Right lobe of liver (tissue), 6 donors: Measurements from ENCODE around the gene ARSB. TPM values are rescaled to one million over a fixed set of nuclear protein-coding genes. Genes with fewer than 3 reads are reported as not detected.

ENCODE experiments used
- ATAC-seq, 4 donors: fragments of 200-7000 bp; cut with Tn5 transposase; one replicate each; pipeline ENCODE4 v1.9.1; 2020; ENCODE audit warnings: mild to moderate bottlenecking in 4 of 4, moderate library complexity in 4 of 4
- DNase-seq, 3 donors: peaks; one replicate each; pipeline ENCODE4 v3.0.0-alpha.2; 2020
- H3K27ac ChIP-seq, 3 donors: fragments of 200-600 bp; one replicate each; pipeline ENCODE4 v1.8.0; 2022
- H3K27me3 ChIP-seq, 2 donors: fragments of 200-600 bp; one replicate each; pipeline ENCODE4 v1.8.0; 2022
- H3K36me3 ChIP-seq, 4 donors: fragments of 200-600 bp; sonication (generic) in 1 of 4; one replicate each; pipeline versions ENCODE4 v1.5.1 to v1.8.0; 2017 to 2022; ENCODE audit warnings: control low read depth in 1 of 4
- H3K4me1 ChIP-seq, 4 donors: fragments of 200-600 bp; sonication (generic) in 1 of 4; one replicate each; pipeline versions ENCODE4 v1.5.1 to v1.8.0; 2017 to 2022; ENCODE audit warnings: control low read depth in 1 of 4
- H3K4me3 ChIP-seq, 3 donors: fragments of 200-600 bp; one replicate each; pipeline ENCODE4 v1.8.0; 2022
- H3K9me3 ChIP-seq, 4 donors: fragments of 200-600 bp; sonication (generic) in 1 of 4; one replicate each; pipeline versions ENCODE4 v1.5.1 to v1.8.0; 2017 to 2022; ENCODE audit warnings: control low read depth in 1 of 4
- CTCF ChIP-seq, 4 donors: fragments of 200-600 bp in 3 of 4; fragments of 450-650 bp in 1 of 4; IDR thresholded peaks; one replicate each; pipeline versions ENCODE4 v1.5.1 to v1.8.0; 2016 to 2022; ENCODE audit warnings: antibody characterized with exemption in 4 of 4, mild to moderate bottlenecking in 2 of 4
- POLR2A ChIP-seq: fragments of 450-650 bp; IDR thresholded peaks from one replicate; pipeline ENCODE4 v1.6.1; 2017; ENCODE audit warnings: antibody characterized with exemption, mild to moderate bottlenecking
- WGBS: methylation state at CpG from one replicate; pipeline ENCODE4 v1.1.6; 2018; ENCODE audit warnings: low coverage, low lambda C conversion rate; ENCODE audit not compliant: insufficient coverage; ENCODE audit errors: missing lambda C conversion rate; 5-methylcytosine and 5-hydroxymethylcytosine counted together
- intact Hi-C, 2 donors: fragments of 100-400 bp; cut with DNase I; formaldehyde crosslinking; loops; one replicate each; pipeline versions ENCODE4 v1.11.2 to v1.14.1; 2022
- total RNA-seq, 6 experiments: library from RNA; depleted of rRNA in 2 of 6; stranded (reverse); fragments of >200 nt in 2 of 6; fragmentation: NEBNext Ultra II Directional in 3 of 6; extraction: Animal tissue kit (Norgen Biotek cat#: 25700) in 3 of 6; gene quantifications; one replicate each; pipeline versions ENCODE4 v1.1.0 to v1.2.4, GENCODE V29; 2016 to 2023
- donor health status: DM: no; HTN: yes; CAD: no.
- donor health status: DM: no; HTN: no; CAD: no.
- donor health status: DM: no; HTN: no; CAD: no.
- donor health status: DM: no; HTN: yes; CAD: no.
- donor health status: DM: no; HTN: yes; CAD: no.

Gene ARSB
- total RNA-seq, 6 experiments from 2014 or later: 5.0 to 11.7 (median 8.7) TPM

- H3K27me3 ChIP-seq: no peaks in the 10 kb centered on the region
Observed at GRCh38 chr5:78979117-78979742, 5.9 kb downstream of the ARSB start.

GRCh38 chr5:78975035-78975434 is 10.1 kb downstream of the ARSB start:
- TF ChIP-seq POLR2A (no peak), CTCF (IDR thresholded peaks at IDR 0.05) (no peak)
- Histone ChIP-seq H3K4me3 (no peak overlapping the region), H3K36me3 (no peaks in the 10 kb centered on the region), H3K9me3 (no peaks in the 10 kb centered on the region), H3K4me1 (peaks cover 0 to 12% (median 2%) of the 10 kb centered on the region in 4 donors), H3K27ac (no peak overlapping the region), H3K27me3 (no peaks in the 10 kb centered on the region)
- WGBS: 93% methylated on average over 7 of the region's 8 CpGs
- intact Hi-C loops: no loop called here
- ATAC-seq (no peak), DNase-seq (no peak)

More at GRCh38 chr5:78979117-78979742, 5.9 kb downstream of the ARSB start:
- no peak overlapping the region for H3K27ac ChIP-seq
- peaks cover 0 to 17% (median 8%) of the 10 kb centered on the region in 4 donors for H3K4me1 ChIP-seq
- intact Hi-C loops: no loop called here
- H3K36me3 ChIP-seq: no peaks in the 10 kb centered on the region
- 61% methylated on average over 7 of the region's 7 CpGs for WGBS
- TF ChIP-seq CTCF (IDR thresholded peaks at IDR 0.05) (no peak), POLR2A (no peak)
- H3K9me3 ChIP-seq: no peaks in the 10 kb centered on the region
- DNase-seq (no peak), ATAC-seq (no peak)
- no peak overlapping the region for H3K4me3 ChIP-seq

GRCh38 chr5:78974601-78975000 is 10.5 kb downstream of the ARSB start:
- Histone ChIP-seq H3K4me1 (peaks cover 0 to 12% (median under 1%) of the 10 kb centered on the region in 4 donors), H3K9me3 (no peaks in the 10 kb centered on the region), H3K27ac (no peak overlapping the region), H3K4me3 (no peak overlapping the region), H3K36me3 (no peaks in the 10 kb centered on the region), H3K27me3 (no peaks in the 10 kb centered on the region)
- DNase-seq (no peak), ATAC-seq (no peak)
- intact Hi-C loops: no loop called here
- WGBS: 58% methylated on average over 2 of the region's 2 CpGs
- no peak for TF ChIP-seq CTCF (IDR thresholded peaks at IDR 0.05)
- TF ChIP-seq POLR2A: no peak

GRCh38 chr5:78974011-78974410 is 11.1 kb downstream of the ARSB start:
- Histone ChIP-seq H3K4me3 (no peak overlapping the region), H3K9me3 (no peaks in the 10 kb centered on the region), H3K4me1 (peaks cover 0 to 12% (median 0%) of the 10 kb centered on the region in 4 donors), H3K36me3 (no peaks in the 10 kb centered on the region), H3K27me3 (no peaks in the 10 kb centered on the region), H3K27ac (no peak overlapping the region)
- 78% methylated on average over 4 of the region's 5 CpGs for WGBS
- DNase-seq (no peak), ATAC-seq (no peak)
- TF ChIP-seq CTCF (IDR thresholded peaks at IDR 0.05): no peak
- no peak for TF ChIP-seq POLR2A
- intact Hi-C loops: no loop called here
